DND-41 (cell line): ENCODE results near the gene SEMA6A.

Experiments
- ATAC-seq: fragments of 200-7000 bp; cut with Tn5 transposase; 3 replicates; pipeline ENCODE4 v1.9.1; 2021; ENCODE audit warnings: low read depth; ENCODE audit not compliant: insufficient read depth
- DNase-seq: peaks from one replicate; pipeline ENCODE4 v3.0.0-alpha.2; 2020
- H2AFZ ChIP-seq: 2 replicates; pipeline ENCODE4 v1.6.0; 2012; ENCODE audit warnings: low read depth, low read length
- H3K27ac ChIP-seq: 2 replicates; pipeline ENCODE4 v1.5.1; 2012; ENCODE audit warnings: low read length, inconsistent platforms
- H3K27me3 ChIP-seq: fragments of 200-600 bp; sonication (generic); 2 replicates; pipeline ENCODE4 v1.6.0; 2012; ENCODE audit warnings: low read length, mild to moderate bottlenecking, inconsistent platforms; ENCODE audit not compliant: insufficient read depth, poor library complexity
- H3K36me3 ChIP-seq: 2 replicates; pipeline ENCODE4 v1.5.1; 2012; ENCODE audit warnings: low read length, inconsistent platforms; ENCODE audit not compliant: insufficient read depth
- H3K4me1 ChIP-seq: 2 replicates; pipeline ENCODE4 v1.5.1; 2012; ENCODE audit warnings: mild to moderate bottlenecking, low read length; ENCODE audit not compliant: insufficient read depth
- H3K4me2 ChIP-seq: 2 replicates; pipeline ENCODE4 v1.6.0; 2012; ENCODE audit warnings: mild to moderate bottlenecking, moderate library complexity, low read length, inconsistent platforms; ENCODE audit not compliant: insufficient read depth
- H3K4me3 ChIP-seq, 2 experiments: fragments of 200-600 bp in 1 of 2; shearing (Covaris generic) in 1 of 2; 2 replicates each; pipeline ENCODE4 v1.5.1; 2012 to 2016; ENCODE audit warnings: inconsistent platforms in 2 of 2, low read length in 2 of 2, mild to moderate bottlenecking in 2 of 2, low read depth in 1 of 2, moderate library complexity in 1 of 2
- H3K79me2 ChIP-seq: 2 replicates; pipeline ENCODE4 v1.6.0; 2012; ENCODE audit warnings: low read length, inconsistent platforms; ENCODE audit not compliant: insufficient read depth
- H3K9ac ChIP-seq: 2 replicates; pipeline ENCODE4 v1.6.0; 2012; ENCODE audit warnings: low read depth, mild to moderate bottlenecking, inconsistent platforms, low read length, moderate library complexity
- H3K9me3 ChIP-seq: 2 replicates; pipeline ENCODE4 v1.5.1; 2012; ENCODE audit warnings: low read length, moderate library complexity, mild to moderate bottlenecking, inconsistent platforms; ENCODE audit not compliant: insufficient read depth, severe bottlenecking
- H4K20me1 ChIP-seq: 2 replicates; pipeline ENCODE4 v1.6.0; 2012; ENCODE audit warnings: low read length; ENCODE audit not compliant: insufficient read depth
- EZH2 ChIP-seq: IDR thresholded peaks from 3 replicates; pipeline ENCODE4 v1.6.1; 2012; ENCODE audit warnings: borderline replicate concordance, low read depth, mild to moderate bottlenecking, moderate library complexity, low read length, inconsistent platforms; ENCODE audit not compliant: severe bottlenecking
- TF ChIP-seq, protein P1 (sequence below): IDR thresholded peaks from 2 replicates; pipeline ENCODE4 v1.5.1; 2012; ENCODE audit warnings: borderline replicate concordance, low read length, moderate library complexity, mild to moderate bottlenecking; ENCODE audit not compliant: poor library complexity, severe bottlenecking; ENCODE audit errors: extremely low read depth

The SEMA6A gene

DNA sequence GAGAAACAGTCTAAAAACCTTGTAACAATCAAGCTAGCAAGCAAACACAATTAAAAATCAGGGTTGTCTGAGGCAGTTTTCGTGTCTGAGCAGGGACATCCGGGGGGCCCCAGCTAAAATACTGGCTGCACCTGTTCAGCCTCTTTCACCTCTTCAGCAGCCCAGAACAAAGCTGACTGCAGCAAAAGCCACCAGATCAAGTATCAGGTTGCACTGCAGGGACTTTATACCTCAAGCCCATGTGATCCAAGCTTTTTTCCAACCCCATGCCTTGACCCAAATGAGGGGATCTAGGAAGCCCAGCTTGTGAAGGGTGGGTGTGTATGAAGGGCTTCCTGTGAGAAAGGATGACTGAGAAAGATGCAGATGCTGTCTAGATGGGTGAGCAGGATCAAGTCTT lies 133.4 kb downstream of the SEMA6A start:
- ATAC-seq (no peak), DNase-seq (no peak)
- no peak overlapping the region for H3K9ac ChIP-seq

DNA sequence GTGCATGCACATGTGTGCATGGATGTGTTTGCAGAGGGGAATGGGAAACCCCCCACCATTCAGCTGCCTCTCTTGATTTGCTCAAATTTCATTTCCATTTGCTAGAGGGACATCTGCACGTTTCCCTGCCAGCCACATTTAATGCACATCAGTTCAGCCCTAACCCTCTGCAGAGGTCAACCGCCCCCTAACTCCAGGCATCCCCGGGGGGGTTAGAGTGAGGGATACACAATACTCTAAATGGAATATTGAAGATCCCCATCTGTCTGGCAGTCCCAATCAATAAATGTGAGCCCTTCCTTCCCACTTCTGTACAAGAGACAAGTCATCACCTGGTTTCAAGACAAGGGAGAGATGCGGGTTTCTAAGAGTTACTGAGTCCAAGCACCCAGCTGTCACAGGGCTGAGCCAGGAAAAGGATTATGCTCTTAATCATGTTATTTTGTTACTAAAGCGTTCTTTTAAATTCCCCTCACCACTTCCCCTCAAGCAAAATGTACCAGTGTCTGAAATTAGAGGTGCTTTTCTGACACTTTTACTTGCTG lies 134.1 kb downstream of the SEMA6A start:
- H3K4me3 ChIP-seq = no peak overlapping the region
- no peak overlapping the region for H3K4me2 ChIP-seq
- no peaks in the 10 kb centered on the region for H3K36me3 ChIP-seq
- no peaks in the 10 kb centered on the region for H3K79me2 ChIP-seq
- TF ChIP-seq, protein P1, sequence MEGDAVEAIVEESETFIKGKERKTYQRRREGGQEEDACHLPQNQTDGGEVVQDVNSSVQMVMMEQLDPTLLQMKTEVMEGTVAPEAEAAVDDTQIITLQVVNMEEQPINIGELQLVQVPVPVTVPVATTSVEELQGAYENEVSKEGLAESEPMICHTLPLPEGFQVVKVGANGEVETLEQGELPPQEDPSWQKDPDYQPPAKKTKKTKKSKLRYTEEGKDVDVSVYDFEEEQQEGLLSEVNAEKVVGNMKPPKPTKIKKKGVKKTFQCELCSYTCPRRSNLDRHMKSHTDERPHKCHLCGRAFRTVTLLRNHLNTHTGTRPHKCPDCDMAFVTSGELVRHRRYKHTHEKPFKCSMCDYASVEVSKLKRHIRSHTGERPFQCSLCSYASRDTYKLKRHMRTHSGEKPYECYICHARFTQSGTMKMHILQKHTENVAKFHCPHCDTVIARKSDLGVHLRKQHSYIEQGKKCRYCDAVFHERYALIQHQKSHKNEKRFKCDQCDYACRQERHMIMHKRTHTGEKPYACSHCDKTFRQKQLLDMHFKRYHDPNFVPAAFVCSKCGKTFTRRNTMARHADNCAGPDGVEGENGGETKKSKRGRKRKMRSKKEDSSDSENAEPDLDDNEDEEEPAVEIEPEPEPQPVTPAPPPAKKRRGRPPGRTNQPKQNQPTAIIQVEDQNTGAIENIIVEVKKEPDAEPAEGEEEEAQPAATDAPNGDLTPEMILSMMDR = no peak
- TF ChIP-seq EZH2 = no peak
- H3K9ac ChIP-seq = no peak overlapping the region
- no peak for ATAC-seq
- H3K9me3 ChIP-seq = no peaks in the 10 kb centered on the region
- no peak for DNase-seq
- H3K27me3 ChIP-seq = no peaks in the 10 kb centered on the region
- H3K27ac ChIP-seq = no peak overlapping the region
- no peaks in the 10 kb centered on the region for H4K20me1 ChIP-seq
- no peaks in the 10 kb centered on the region for H3K4me1 ChIP-seq
- H2AFZ ChIP-seq = no peak overlapping the region

More for the DNA sequence above, 133.4 kb downstream of the SEMA6A start:
- no peaks in the 10 kb centered on the region for H3K79me2 ChIP-seq
- H3K4me3 ChIP-seq = no peak overlapping the region
- H2AFZ ChIP-seq = no peak overlapping the region
- H3K4me1 ChIP-seq = no peaks in the 10 kb centered on the region
- H3K27ac ChIP-seq = no peak overlapping the region
- no peaks in the 10 kb centered on the region for H3K27me3 ChIP-seq
- H3K36me3 ChIP-seq = no peaks in the 10 kb centered on the region
- TF ChIP-seq, protein P1 = no peak
- no peak for TF ChIP-seq EZH2
- no peaks in the 10 kb centered on the region for H4K20me1 ChIP-seq
- no peaks in the 10 kb centered on the region for H3K9me3 ChIP-seq
- no peak overlapping the region for H3K4me2 ChIP-seq

DNA sequence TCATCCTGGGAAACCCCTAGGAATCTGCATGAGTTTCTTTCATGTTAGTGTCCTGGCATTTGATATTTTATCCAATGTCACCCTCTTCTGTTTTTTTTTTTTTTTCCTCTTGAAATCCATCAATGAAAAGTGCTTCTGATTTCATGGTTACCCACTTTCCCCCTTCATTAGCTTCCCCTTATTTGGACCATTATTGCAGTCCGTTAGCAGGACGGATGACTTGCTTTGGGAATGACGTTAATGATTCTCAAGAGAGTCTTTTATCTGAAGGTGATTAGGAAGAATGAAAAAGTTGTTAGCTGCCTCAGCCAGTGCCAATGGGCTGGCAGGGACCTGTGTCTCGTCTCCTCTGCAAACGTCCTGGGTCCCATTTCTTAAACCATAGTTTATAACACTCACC lies 134.7 kb downstream of the SEMA6A start:
- Histone ChIP-seq H3K9me3 (no peaks in the 10 kb centered on the region), H4K20me1 (no peaks in the 10 kb centered on the region), H3K27me3 (no peaks in the 10 kb centered on the region), H3K4me3 (no peak overlapping the region), H3K9ac (no peak overlapping the region), H3K36me3 (no peaks in the 10 kb centered on the region), H3K4me1 (no peaks in the 10 kb centered on the region), H3K79me2 (no peaks in the 10 kb centered on the region), H3K4me2 (no peak overlapping the region), H3K27ac (no peak overlapping the region), H2AFZ (no peak overlapping the region)
- TF ChIP-seq, protein P1 = no peak
- no peak for TF ChIP-seq EZH2
- no peak for ATAC-seq
- DNase-seq = no peak
